Neuronal stem cell (in vitro differentiated cells): ENCODE data around the gene CAPN1.
A peak's percentile ranks its signal among the peaks of the same experiment; 100 is the strongest.

Source experiments
- DNase-seq: peaks from one replicate; pipeline ENCODE4 v3.0.0-alpha.2; 2013; ENCODE audit warnings: low spot score
- H2AFZ ChIP-seq: one replicate; pipeline ENCODE4 v1.6.1; 2013; ENCODE audit warnings: mild to moderate bottlenecking, low read length, inconsistent platforms
- H2AK5ac ChIP-seq: 2 replicates; pipeline ENCODE4 v1.6.1; 2013; ENCODE audit warnings: low read depth, mild to moderate bottlenecking, inconsistent platforms, low read length, moderate library complexity, mixed read lengths
- H2BK120ac ChIP-seq: 2 replicates; pipeline ENCODE4 v1.6.1; 2013; ENCODE audit warnings: low read depth, mild to moderate bottlenecking, inconsistent platforms, low read length, moderate library complexity, mixed read lengths
- H2BK12ac ChIP-seq: one replicate; pipeline ENCODE4 v1.6.1; 2013; ENCODE audit warnings: low read length, inconsistent platforms
- H2BK15ac ChIP-seq: 2 replicates; pipeline ENCODE4 v1.6.1; 2013; ENCODE audit warnings: mild to moderate bottlenecking, low read length, inconsistent platforms, mixed read lengths
- H2BK5ac ChIP-seq: one replicate; pipeline ENCODE4 v1.6.1; 2013; ENCODE audit warnings: inconsistent platforms, mild to moderate bottlenecking, low read length, moderate library complexity
- H3K14ac ChIP-seq: one replicate; pipeline ENCODE4 v1.6.1; 2013; ENCODE audit warnings: low read length, inconsistent platforms
- H3K18ac ChIP-seq: 2 replicates; pipeline ENCODE4 v1.6.1; 2013; ENCODE audit warnings: low read length, inconsistent platforms
- H3K23ac ChIP-seq: 2 replicates; pipeline ENCODE4 v1.6.1; 2013; ENCODE audit warnings: low read depth, mild to moderate bottlenecking, mixed read lengths, low read length, inconsistent platforms; ENCODE audit not compliant: poor library complexity
- H3K27ac ChIP-seq: replicated peaks from 3 replicates; pipeline ENCODE4 v1.5.1; 2013; ENCODE audit warnings: low read length, inconsistent platforms
- H3K27me3 ChIP-seq, 3 experiments: 2 replicates each; pipeline ENCODE4 v1.6.1; 2013; ENCODE audit warnings: low read length in 3 of 3, mild to moderate bottlenecking in 2 of 3, inconsistent platforms in 1 of 3, low read depth in 1 of 3, mixed read lengths in 1 of 3, moderate library complexity in 1 of 3; ENCODE audit not compliant: control insufficient read depth in 3 of 3, insufficient read depth in 3 of 3
- H3K36me3 ChIP-seq, 2 donors: replicated peaks in 1 of 2; 2 replicates each; pipeline ENCODE4 v1.6.1; 2013; ENCODE audit warnings: low read length in 2 of 2; ENCODE audit not compliant: control insufficient read depth in 2 of 2, insufficient read depth in 2 of 2
- H3K4ac ChIP-seq: 2 replicates; pipeline ENCODE4 v1.6.1; 2013; ENCODE audit warnings: inconsistent platforms, mild to moderate bottlenecking, low read length, moderate library complexity
- H3K4me1 ChIP-seq, 2 donors: 1 replicate in 1 of 2; 2 replicates in 1 of 2; pipeline ENCODE4 v1.6.1; 2013; ENCODE audit warnings: low read length in 2 of 2, low read depth in 1 of 2; ENCODE audit not compliant: control insufficient read depth in 2 of 2, insufficient read depth in 1 of 2
- H3K4me2 ChIP-seq: one replicate; pipeline ENCODE4 v1.6.1; 2013; ENCODE audit warnings: mild to moderate bottlenecking, low read length, inconsistent platforms; ENCODE audit not compliant: insufficient read depth, poor library complexity, severe bottlenecking
- H3K4me3 ChIP-seq, 2 donors: 2 replicates each; pipeline ENCODE4 v1.5.1; 2013; ENCODE audit warnings: low read length in 2 of 2, mild to moderate bottlenecking in 2 of 2, inconsistent platforms in 1 of 2, moderate library complexity in 1 of 2
- H3K79me1 ChIP-seq: one replicate; pipeline ENCODE4 v1.6.1; 2013; ENCODE audit warnings: low read depth, mild to moderate bottlenecking, inconsistent platforms, low read length, moderate library complexity
- H3K9ac ChIP-seq: one replicate; pipeline ENCODE4 v1.6.1; 2013; ENCODE audit warnings: mild to moderate bottlenecking, low read depth, low read length, inconsistent platforms; ENCODE audit not compliant: poor library complexity
- H3K9me3 ChIP-seq, 2 donors: replicated peaks in 1 of 2; 2 replicates each; pipeline versions ENCODE3 to v1.6.1; 2013; ENCODE audit warnings: low read length in 2 of 2, mild to moderate bottlenecking in 2 of 2, inconsistent platforms in 1 of 2, low read depth in 1 of 2, mixed read lengths in 1 of 2, moderate library complexity in 1 of 2; ENCODE audit not compliant: control insufficient read depth in 2 of 2, insufficient read depth in 1 of 2
- H4K8ac ChIP-seq: one replicate; pipeline ENCODE4 v1.6.1; 2013; ENCODE audit warnings: low read depth, mild to moderate bottlenecking, inconsistent platforms, low read length, moderate library complexity
- H4K91ac ChIP-seq: one replicate; pipeline ENCODE4 v1.6.1; 2013; ENCODE audit warnings: low read length, low read depth, mild to moderate bottlenecking, inconsistent platforms; ENCODE audit not compliant: poor library complexity
- WGBS, 2 donors: extraction: QIAGEN DNeasy Blood & Tissue Kit; methylation state at CpG; one replicate each; pipeline ENCODE4 v1.1.7; 2013; ENCODE audit warnings: missing lambda C conversion rate in 2 of 2, mixed read lengths in 1 of 2; ENCODE audit not compliant: insufficient read length in 2 of 2, insufficient replicate concordance in 1 of 2; ENCODE audit errors: extremely low coverage in 2 of 2; 5-methylcytosine and 5-hydroxymethylcytosine counted together

CAPN1 gene

GRCh38 chr11:65133724-65134123 is 48.0 kb upstream of the CAPN1 start:
- Histone ChIP-seq H3K18ac (peak overlapping the region; percentile 21), H2AK5ac (peak overlapping the region; percentile 63), H3K4me2 (peak overlapping the region; percentile 95), H3K14ac (peak overlapping the region; percentile 86), H3K23ac (peak overlapping the region; percentile 58), H2BK5ac (no peak overlapping the region), H4K8ac (no peak overlapping the region), H3K4me1 (peaks cover 9 to 13% of the 10 kb centered on the region in 2 donors), H3K4me3 (peak overlapping the region; percentile 79 to 94), H4K91ac (no peak overlapping the region), H3K36me3 (peaks cover 38 to 40% of the 10 kb centered on the region in 2 donors), H3K27me3 (no peaks in the 10 kb centered on the region), H2BK12ac (no peak overlapping the region), H2AFZ (peak overlapping the region; percentile 95), H3K79me1 (peaks cover 18% of the 10 kb centered on the region), H2BK15ac (peak overlapping the region; percentile 27), H2BK120ac (no peak overlapping the region), H3K27ac (no peak overlapping the region), H3K9ac (peak overlapping the region; percentile 89), H3K9me3 (no peaks in the 10 kb centered on the region), H3K4ac (no peak overlapping the region)
- no peak for DNase-seq
- WGBS, 2 donors = no CpG with 5 or more reads among the region's 20 CpGs

- no peak within 1 kb of the TSS for H2BK12ac ChIP-seq
- H3K27ac ChIP-seq = peak within 1 kb of the TSS; percentile 86
- H2AK5ac ChIP-seq = peak within 1 kb of the TSS; percentile 63
- peak within 1 kb of the TSS; percentile 95 for H2AFZ ChIP-seq
- DNase-seq = peak; percentile 86
- peak within 1 kb of the TSS; percentile 86 for H3K14ac ChIP-seq
- peak within 1 kb of the TSS; percentile 98 for H3K18ac ChIP-seq
- H3K23ac ChIP-seq = peak within 1 kb of the TSS; percentile 83
- no peak within 1 kb of the TSS for H4K91ac ChIP-seq
- H2BK5ac ChIP-seq = peak within 1 kb of the TSS; percentile 99
- WGBS, 2 donors = no CpG with 5 or more reads among the region's 60 CpGs
- H3K36me3 ChIP-seq = peaks cover 33% of the 10 kb centered on the region in 2 donors
- peak within 1 kb of the TSS; percentile 95 for H3K4me2 ChIP-seq
- H4K8ac ChIP-seq = peak within 1 kb of the TSS; percentile 97
- peak within 1 kb of the TSS; percentile 39 for H3K4ac ChIP-seq
- peaks cover 9 to 13% of the 10 kb centered on the region in 2 donors for H3K4me1 ChIP-seq
- peak within 1 kb of the TSS; percentile 79 to 94 for H3K4me3 ChIP-seq
- H3K27me3 ChIP-seq = no peaks in the 10 kb centered on the region
- no peak within 1 kb of the TSS for H2BK120ac ChIP-seq
- peak within 1 kb of the TSS; percentile 60 for H2BK15ac ChIP-seq
- H3K79me1 ChIP-seq = peaks cover 18% of the 10 kb centered on the region
- peak within 1 kb of the TSS; percentile 89 for H3K9ac ChIP-seq
- H3K9me3 ChIP-seq = no peaks in the 10 kb centered on the region
Observed at GRCh38 chr11:65134240-65134951, 47.3 kb upstream of the CAPN1 start, which contains the start of gene SYVN1. Gene SYVN1, minus strand, starts transcription at chr11:65134519. Its CDS starts 918 bp downstream, at chr11:65133601.

GRCh38 chr11:65134952-65135632 is 46.6 kb upstream of the CAPN1 start:
- Histone ChIP-seq H3K9me3 (no peaks in the 10 kb centered on the region), H3K14ac (no peak overlapping the region), H2AFZ (peak overlapping the region; percentile 95), H2AK5ac (no peak overlapping the region), H3K79me1 (peaks cover 18% of the 10 kb centered on the region), H2BK5ac (peak overlapping the region; percentile 99), H3K4me1 (peaks cover 9 to 13% of the 10 kb centered on the region in 2 donors), H3K4me2 (peak overlapping the region; percentile 95), H2BK12ac (no peak overlapping the region), H4K8ac (no peak overlapping the region), H3K18ac (peak overlapping the region; percentile 89), H3K27me3 (no peaks in the 10 kb centered on the region), H3K36me3 (peaks cover 26% of the 10 kb centered on the region in 2 donors), H2BK120ac (no peak overlapping the region), H3K27ac (peak overlapping the region; percentile 86), H4K91ac (no peak overlapping the region), H2BK15ac (no peak overlapping the region), H3K23ac (no peak overlapping the region), H3K9ac (peak overlapping the region; percentile 87), H3K4me3 (peak overlapping the region; percentile 79 to 94), H3K4ac (no peak overlapping the region)
- no CpG with 5 or more reads among the region's 24 CpGs for WGBS, 2 donors
- peak; percentile 92 for DNase-seq

- Histone ChIP-seq H4K8ac (no peak overlapping the region), H3K4me2 (peak overlapping the region; percentile 63), H2BK120ac (no peak overlapping the region), H3K27me3 (no peaks in the 10 kb centered on the region), H3K36me3 (peaks cover 21 to 22% of the 10 kb centered on the region in 2 donors), H3K4ac (no peak overlapping the region), H3K4me3 (peak overlapping the region; percentile 79 to 86), H2BK15ac (no peak overlapping the region), H3K14ac (no peak overlapping the region), H4K91ac (no peak overlapping the region), H3K27ac (peak overlapping the region; percentile 69), H3K4me1 (peaks cover 9 to 13% of the 10 kb centered on the region in 2 donors), H3K9ac (no peak overlapping the region), H3K9me3 (no peaks in the 10 kb centered on the region), H2BK5ac (no peak overlapping the region), H3K23ac (no peak overlapping the region), H3K18ac (no peak overlapping the region), H2AK5ac (peak overlapping the region; percentile 3), H2BK12ac (no peak overlapping the region), H3K79me1 (peaks cover 18% of the 10 kb centered on the region), H2AFZ (peak overlapping the region; percentile 95)
- DNase-seq = no peak
- no CpG with 5 or more reads among the region's 11 CpGs for WGBS, 2 donors
Observed at GRCh38 chr11:65135633-65136145, 46.0 kb upstream of the CAPN1 start.
